ENCODE measurements around the gene SLC12A7.
"Not testable (repeated sequence)": the region's sequence is repeated elsewhere in the genome, so short reads cannot be mapped to it uniquely, and the experiment has no call there.

The SLC12A7 gene

GRCh38 chr5:1006656-1007071 is 105.2 kb downstream of the SLC12A7 start:
- DNase-seq (ENCODE audit: low read depth) = no peak

GRCh38 chr5:1005904-1006655 is 105.8 kb downstream of the SLC12A7 start:
- no peak for DNase-seq (ENCODE audit: low read depth)

- DNase-seq (ENCODE audit: low read depth) = no peak
These were observed 106.5 kb downstream of the SLC12A7 start for GRCh38 chr5:1005249-1005851.

GRCh38 chr5:1004461-1005248 is 107.2 kb downstream of the SLC12A7 start:
- DNase-seq (ENCODE audit: low read depth) = no peak

- DNase-seq (ENCODE audit: low read depth) = no peak
These were observed 108.4 kb downstream of the SLC12A7 start for GRCh38 chr5:1003296-1003937.

- DNase-seq (ENCODE audit: low read depth) = no peak
These were observed 109.0 kb downstream of the SLC12A7 start for GRCh38 chr5:1002836-1003235.

GRCh38 chr5:1002271-1002546 is 109.7 kb downstream of the SLC12A7 start:
- no peak for DNase-seq (ENCODE audit: low read depth)

GRCh38 chr5:1001406-1002270 is 110.2 kb downstream of the SLC12A7 start:
- no peak for DNase-seq (ENCODE audit: low read depth)

- not testable (repeated sequence) for DNase-seq (ENCODE audit: low read depth)
These were observed 111.0 kb downstream of the SLC12A7 start for GRCh38 chr5:1000831-1001230.
